Peyer's patch (tissue), 4 donors: ENCODE results near the gene TBCB.

Source experiments
- POLR2A ChIP-seq, 2 donors: fragments of 450-650 bp; IDR thresholded peaks; one replicate each; pipeline ENCODE4 v1.5.1; 2017; ENCODE audit warnings: antibody characterized with exemption in 2 of 2, mild to moderate bottlenecking in 2 of 2, moderate library complexity in 2 of 2
- TF ChIP-seq, protein P1 (sequence below), 6 experiments: fragments of 450-650 bp in 4 of 6; fragments of 200-600 bp in 2 of 6; sonication (generic) in 1 of 6; IDR thresholded peaks; one replicate each; pipeline ENCODE4 v1.5.1; 2017 to 2019; ENCODE audit warnings: antibody characterized with exemption in 6 of 6, mild to moderate bottlenecking in 3 of 6, moderate library complexity in 1 of 6

DNA sequence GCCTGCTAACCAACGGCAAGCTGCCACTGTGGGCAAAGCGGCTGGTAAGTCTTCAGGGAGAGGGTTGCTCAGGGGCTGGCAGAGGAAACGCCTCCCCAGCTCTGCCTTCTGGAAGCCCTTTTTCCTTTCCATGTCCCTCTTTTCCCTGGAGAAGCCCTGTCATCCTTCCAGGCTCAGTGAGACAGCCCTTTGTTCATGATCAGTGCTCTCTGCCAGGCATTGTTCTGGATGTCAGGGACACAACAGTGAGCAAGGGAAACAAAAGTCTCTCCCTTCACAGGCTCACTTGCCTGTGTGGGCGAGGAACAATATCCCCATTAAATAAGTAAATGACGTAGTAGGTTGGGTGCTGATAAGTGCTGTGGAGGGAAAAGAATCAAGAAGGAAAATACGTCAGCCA lies 18.2 kb upstream of the TBCB start:
- TF ChIP-seq, protein P1, sequence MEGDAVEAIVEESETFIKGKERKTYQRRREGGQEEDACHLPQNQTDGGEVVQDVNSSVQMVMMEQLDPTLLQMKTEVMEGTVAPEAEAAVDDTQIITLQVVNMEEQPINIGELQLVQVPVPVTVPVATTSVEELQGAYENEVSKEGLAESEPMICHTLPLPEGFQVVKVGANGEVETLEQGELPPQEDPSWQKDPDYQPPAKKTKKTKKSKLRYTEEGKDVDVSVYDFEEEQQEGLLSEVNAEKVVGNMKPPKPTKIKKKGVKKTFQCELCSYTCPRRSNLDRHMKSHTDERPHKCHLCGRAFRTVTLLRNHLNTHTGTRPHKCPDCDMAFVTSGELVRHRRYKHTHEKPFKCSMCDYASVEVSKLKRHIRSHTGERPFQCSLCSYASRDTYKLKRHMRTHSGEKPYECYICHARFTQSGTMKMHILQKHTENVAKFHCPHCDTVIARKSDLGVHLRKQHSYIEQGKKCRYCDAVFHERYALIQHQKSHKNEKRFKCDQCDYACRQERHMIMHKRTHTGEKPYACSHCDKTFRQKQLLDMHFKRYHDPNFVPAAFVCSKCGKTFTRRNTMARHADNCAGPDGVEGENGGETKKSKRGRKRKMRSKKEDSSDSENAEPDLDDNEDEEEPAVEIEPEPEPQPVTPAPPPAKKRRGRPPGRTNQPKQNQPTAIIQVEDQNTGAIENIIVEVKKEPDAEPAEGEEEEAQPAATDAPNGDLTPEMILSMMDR (IDR thresholded peaks at IDR 0.05) = no peak
- TF ChIP-seq POLR2A (IDR thresholded peaks at IDR 0.05) = no peak
